Stromal cell of bone marrow (primary cell): ENCODE data around the gene BICD1.
"Not testable (repeated sequence)": the region's sequence is repeated elsewhere in the genome, so short reads cannot be mapped to it uniquely, and the experiment has no call there.

Experiments
- DNase-seq: peaks from one replicate; pipeline ENCODE4 v3.0.0-alpha.2; 2012; ENCODE audit warnings: low read depth

BICD1 gene

DNA sequence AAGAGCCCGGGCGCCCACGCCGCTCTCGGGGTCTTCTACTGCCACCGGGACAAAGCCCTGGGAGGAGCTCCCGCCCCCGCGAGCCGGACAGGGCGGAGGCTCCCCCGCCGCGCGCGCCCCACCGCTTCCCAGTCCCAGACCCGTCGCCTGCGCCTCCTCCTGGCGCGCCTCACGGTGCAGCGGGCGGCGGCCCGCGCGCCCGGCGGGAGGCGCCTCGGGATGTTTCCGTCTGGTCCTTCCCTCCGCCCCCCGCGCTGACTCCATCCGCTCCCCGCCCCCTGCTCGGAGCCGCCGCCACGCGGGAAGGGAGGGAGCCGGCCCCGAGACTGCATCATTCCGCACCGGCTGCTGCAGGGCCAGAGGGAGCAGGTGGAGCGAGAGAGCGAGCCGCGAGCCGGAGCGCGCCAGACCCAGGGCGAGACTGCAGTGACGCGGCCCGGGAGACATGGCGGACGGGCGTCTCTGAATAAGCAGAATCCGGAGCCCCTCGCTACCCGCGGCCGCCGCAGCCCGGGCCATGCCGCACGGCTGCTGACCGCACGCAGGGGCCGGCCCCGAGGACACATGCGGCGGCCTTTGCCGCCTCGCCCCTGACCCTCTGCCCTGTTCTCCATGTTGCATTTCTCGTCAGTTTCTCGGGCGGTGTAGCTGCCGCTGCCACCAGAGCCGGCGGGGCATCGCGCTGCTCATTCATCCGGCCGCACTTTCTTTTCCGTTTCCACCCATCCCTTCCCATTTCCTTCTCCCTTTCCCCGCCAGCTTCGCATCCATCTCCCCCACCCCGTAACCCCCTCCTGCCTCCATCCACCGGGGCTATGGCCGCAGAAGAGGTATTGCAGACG is at the start of gene BICD1:
Gene BICD1, plus strand, starts transcription at position 331 of the 842 bp plus-strand sequence. Its CDS starts 485 bp downstream, at position 816.
- peak; percentile 86 for DNase-seq

DNA sequence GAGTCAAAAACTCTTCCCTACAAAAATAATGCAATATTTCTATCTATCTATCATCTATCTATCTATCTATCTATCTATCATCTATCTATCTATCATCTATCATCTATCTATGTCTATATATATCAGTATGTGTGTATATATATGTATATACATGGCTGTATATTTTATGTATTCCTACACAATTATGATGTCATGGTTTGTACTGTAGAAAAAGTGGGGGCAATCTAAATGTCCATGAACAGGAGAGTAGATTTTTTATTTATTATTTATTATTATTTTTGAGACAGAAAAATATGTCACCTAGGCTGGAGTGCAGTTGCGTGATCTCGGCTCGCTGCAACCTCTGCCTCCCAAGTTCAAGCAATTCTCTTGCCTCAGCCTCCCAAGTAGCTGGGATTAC is 45.6 kb upstream of the BICD1 start:
- no peak for DNase-seq

DNA sequence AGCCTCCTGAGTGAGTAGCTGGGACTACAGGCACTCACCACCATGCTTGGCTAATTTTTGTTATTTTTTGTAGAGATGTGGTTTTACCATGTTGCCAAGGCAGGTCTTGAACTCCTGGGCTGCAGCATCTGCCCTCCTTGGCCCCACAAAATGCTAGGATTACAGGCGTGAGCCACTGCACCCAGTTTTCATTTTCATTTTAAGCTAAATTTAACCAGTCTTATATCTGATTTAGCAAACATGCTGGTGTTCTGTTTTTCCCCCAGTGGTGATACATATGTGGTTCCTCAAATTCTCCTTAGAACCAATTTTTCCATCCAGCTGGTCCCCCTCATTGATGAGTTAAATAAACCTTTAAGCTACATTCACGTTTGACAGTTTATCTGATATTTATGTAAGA is 43.8 kb upstream of the BICD1 start:
- DNase-seq, result no peak

DNA sequence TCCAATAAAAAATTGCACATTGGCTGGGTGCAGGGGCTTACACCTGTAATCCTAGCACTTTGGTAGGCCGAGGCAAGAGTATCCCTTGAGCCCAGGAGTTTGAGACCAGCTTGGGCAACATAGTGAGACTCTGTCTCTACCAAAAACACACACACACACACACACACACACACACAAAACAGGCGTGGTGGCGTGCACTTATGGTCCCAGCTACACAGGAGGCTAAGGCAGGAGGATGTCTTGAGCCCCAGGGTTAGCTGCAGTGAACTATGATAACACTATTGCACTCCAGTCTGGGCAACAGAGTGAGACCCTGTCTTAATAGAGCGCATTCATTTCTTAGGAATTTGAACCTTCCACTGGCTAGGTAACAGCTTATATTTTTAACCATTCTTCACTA is 42.9 kb upstream of the BICD1 start:
- no peak for DNase-seq

DNA sequence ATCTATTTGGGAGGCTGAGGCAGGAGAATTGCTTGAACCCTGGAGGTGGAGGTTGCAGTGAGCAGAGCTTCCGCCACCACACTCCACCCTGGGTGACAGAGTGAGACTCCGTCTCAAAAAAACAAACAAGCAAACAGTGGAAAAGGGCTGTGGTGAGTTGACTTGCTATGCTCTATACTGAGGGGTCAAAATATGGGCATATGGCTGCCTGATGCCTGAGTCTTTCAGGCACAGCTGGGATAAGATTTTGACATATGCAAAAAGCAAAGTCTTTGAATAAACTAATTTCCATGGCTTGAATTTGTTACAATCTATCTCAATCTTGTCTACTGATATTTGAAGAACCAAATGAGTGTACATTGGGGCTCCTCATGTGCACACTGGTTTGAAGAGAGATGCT is 40.4 kb upstream of the BICD1 start:
- no peak for DNase-seq

DNA sequence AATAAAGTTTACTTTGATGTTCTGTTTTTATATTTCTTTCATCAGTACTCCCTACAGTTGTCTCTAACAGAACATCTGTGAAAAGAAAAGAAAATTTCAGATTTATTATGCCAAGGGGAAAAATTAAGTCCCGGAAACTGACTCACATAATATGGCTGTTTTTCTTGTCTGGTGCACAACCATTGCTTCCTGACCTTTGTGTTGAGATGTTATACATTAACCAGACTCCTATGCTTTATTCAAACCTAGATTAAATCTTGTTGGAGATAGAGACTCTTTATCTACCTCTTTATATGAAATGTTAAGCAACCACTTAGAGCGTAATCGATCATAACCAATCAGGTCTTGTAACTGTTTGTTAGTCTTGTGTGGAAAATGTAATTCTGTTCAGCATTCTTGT is 37.6 kb upstream of the BICD1 start:
- no peak for DNase-seq

DNA sequence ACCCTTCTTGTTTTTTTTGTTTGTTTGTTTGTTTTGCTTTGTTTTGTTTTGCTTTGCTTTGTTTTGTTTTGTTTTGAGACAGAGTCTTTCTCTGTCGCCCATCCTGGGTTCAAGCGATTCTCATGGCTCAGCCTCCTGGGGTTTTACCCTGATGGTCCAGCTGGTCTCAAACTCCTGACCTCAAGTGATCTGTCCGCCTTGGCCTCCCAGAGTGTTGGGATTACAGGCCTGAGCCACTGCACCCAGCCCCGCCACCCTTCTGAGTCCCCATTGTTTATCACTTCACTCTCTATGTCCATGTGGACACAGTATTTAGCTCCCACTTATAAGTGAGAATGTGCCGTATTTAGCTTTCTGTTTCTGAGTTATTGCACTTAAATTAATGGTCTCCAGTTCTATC is 36.9 kb upstream of the BICD1 start:
- DNase-seq, result no peak

DNA sequence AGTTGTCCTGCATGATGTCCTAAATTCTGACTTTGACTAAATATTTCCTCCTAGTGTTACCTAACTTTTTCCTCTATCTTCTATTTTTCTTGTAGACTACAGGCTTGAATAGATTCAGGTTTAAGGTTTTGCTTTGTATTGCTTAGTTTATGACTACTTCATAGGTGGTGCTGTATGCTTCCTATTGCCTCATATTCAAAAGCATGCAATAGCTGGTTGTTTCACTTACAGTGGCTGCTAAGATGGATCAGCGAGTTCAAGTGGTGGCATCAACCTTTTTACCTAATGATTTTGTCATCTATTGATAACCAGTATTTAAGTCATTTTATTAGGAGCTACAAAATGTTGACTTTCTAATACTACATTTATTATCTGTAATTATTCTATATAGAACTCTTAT is 36.3 kb upstream of the BICD1 start:
- DNase-seq, result no peak

DNA sequence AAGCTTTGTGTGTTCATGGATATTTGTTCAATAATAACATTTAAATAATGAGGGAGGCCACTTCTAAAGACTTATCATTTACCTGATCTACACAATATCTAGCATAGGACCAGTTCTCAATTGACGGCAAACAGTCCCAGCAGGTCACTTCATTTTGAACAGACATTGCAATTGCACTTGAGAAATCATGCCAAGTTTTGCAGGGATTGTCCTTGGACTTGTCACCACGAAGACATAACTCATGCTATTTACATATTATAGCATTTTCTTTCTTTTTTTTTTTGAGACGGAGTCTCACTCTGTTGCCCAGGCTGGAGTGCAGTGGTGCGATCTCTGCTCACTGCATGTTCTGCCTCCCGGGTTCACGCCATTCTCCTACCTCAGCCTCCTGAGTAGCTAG is 34.5 kb upstream of the BICD1 start:
- no peak for DNase-seq

DNA sequence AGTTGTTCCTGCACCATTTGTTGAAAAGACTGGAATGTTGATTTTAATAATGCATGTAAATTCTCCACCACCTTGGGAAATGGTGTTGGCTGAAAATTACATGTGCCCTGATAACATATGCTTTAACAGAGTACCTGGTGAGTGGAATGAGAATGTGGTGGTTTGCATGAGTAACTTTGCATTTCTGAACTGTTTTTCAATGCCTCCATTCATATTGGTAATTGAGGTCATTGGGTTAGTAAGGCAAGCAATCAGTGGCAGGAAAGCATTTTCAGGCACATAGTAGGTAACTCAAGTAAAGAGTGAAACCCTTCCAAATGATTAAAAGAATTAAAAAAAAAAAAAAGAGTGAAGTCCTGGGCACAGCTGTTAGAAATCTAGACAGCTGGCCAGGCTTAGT is 32.2 kb upstream of the BICD1 start:
- no peak for DNase-seq

DNA sequence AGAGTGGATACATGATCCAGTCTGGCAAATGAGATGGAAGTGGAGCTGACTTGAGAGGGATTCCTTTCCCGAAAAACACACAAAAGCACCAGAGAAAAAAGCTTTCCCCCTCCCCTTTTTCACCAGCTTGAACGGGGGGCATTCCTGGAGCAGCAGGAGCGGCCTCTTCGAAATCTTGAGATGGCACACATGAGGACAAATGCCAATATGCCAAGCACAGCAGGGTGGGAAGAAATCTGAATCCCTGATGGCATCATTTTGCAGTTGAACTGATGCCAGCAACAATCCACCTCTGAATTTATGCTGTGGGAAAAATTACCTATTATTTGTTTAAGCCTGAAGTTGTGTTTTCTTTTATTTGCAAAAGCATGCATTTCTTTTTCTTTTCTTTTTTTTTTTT is 29.7 kb upstream of the BICD1 start:
- no peak for DNase-seq

DNA sequence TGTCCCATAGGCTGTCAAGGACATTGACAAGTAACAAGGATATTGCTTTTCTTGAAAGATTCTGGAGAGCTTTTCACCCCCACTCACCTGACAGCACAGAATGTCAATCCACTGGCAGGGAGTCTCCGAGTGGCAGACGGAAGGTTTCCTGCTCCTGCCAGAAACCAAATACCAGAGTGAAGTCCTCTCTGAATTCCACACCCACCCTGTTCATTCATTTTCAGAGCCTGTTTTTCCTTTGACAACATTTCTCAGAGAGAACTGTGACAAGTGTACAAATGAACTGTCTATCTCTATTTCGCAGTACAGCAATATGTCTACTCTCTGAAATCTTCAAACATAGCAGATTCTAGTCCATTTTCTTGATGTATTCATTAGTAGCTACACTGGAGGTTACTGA is 26.2 kb upstream of the BICD1 start:
- DNase-seq, result no peak

DNA sequence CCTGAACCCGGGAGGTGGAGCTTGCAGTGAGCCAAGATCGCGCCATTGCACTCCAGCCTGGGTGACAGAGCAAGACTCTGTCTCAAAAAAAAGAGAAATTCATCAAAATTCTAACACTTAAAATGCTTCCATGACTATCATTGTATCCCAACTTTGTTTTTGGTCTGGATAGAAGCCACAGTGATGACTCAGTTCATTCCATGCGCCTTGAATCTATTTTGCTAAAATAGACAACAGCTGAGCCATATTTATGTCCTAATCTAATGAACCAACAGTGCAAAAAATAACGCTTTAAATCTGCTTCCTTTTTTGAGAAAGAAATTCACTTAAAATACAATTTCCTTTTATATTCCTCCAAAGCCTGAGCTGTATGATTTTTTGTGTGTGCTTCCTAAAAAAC is 23.2 kb upstream of the BICD1 start:
- DNase-seq, result peak; percentile 66

DNA sequence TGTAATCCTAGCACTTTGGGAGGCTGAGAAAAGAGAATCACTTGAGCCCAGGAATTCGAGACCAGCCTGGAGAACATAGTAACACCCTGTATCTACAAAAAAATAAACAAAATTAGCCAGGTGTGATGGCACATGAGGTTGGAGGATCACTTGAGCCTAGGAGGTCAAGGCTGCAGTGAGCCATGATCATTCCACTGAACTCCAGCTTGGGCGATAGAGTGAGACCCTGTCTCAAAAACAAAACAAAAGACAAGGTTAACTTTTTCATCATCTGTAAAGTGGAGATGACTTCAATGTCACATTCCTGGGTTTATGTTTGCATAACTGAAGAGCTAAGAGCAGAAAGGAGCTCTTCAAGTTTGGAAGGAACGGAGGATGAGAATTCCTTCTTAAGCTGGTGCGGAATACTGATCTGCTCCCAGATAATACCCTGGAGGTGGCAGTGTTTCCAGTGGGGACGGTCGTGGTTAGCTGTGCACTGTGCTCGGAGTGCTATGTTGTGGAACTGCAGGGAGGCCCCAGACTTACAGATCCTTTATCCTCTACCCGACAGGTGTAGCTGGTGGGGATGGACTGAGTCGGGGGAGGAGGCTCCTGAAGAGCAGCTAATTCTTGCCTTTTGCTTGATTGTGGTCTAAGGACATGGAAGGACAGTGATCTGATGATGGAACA is 22.5 kb upstream of the BICD1 start:
- DNase-seq, result no peak

DNA sequence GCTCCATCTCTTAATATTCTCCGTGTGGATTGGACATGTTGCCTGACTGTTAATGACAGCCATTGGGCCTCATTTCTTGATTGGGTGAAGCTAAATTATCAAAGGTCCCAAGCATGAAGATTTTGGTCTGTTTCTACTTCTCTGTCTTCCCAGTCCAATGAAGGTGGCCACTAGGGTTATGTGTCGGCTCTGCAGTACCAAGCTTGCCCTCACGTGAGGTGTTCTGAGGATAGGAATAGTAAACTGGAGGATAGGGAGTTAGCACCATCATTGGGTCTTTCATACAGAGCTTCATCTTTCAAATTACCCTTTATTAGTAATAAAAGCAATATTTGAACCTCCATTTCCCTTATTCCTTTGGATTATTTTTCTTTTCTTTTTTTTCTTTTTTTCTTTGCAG is 21.9 kb upstream of the BICD1 start:
- no peak for DNase-seq

DNA sequence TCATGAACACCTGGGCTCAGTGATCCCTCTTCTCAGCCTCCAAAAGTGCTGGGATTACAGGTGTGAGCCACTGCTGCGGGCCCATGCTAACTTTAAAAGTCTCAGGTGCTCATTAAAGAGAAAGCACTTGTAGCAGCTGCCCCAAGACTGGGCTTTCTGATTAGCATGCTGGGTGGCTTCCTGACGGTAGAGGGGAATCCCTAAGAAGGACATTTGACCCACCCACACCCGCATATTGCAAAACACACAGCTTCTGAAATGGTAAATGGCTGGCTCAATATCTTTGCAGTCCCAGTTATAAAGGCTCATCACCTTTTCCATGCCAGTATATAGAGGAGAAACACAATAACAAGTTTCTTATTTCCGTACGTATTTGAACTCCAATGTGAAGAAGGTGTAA is 19.3 kb upstream of the BICD1 start:
- DNase-seq, result no peak

DNA sequence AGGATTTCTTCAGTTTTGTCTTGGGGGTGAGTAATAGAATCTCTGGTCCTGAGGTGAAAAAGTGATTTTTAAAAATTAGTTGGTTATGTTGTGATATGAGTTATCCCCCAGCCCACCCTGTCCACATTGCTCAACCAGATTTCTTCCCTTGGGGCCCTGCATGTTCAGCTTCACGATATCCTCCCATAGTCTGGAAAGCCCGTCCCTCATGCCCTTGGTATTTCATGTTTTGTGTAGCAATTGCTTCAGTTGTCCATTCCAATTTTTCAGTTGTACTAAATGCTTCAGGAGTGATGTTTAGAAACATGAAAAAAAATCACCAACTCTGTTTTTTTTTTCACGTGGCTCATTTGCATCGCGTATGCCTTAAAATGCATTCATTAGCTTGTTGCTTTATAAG is 17.5 kb upstream of the BICD1 start:
- DNase-seq, result no peak

DNA sequence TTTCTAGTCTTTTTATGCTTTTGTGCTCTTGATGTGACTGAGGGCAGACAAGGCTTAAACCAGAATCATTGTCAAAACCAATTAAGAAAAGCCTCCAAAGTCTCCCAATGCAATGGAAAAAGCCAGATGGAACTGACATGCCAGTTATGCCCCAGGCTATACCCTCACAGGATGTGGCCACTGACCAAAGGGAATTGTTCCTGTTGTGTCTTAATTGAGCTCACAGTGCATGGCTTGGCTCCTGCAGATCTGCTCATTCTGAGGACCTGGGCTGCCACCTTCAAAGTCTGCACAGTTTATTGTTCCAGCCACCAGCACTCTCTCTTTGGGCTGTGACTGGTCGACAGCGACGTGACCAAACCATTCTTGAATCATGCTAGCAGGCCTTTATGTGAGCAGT is 17.1 kb upstream of the BICD1 start:
- no peak for DNase-seq

DNA sequence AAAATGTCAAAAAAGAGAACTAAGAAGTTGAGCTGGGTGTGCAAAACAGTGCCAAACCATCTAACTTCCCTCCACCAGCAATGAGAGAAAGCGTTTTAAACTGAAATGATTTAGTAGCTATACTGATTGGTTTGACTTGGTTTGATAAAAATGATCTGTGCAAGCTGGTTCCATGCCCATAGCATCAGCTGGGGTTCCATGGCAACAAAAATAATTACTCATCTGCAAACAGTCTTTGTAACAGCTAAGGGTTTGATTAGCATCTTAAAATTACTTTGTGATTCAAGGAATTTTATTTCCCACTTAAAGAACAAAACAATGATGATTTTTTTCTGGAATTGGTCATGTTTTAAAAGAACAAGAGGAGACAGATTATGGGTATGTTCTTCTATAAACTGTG is 15.0 kb upstream of the BICD1 start:
- no peak for DNase-seq

DNA sequence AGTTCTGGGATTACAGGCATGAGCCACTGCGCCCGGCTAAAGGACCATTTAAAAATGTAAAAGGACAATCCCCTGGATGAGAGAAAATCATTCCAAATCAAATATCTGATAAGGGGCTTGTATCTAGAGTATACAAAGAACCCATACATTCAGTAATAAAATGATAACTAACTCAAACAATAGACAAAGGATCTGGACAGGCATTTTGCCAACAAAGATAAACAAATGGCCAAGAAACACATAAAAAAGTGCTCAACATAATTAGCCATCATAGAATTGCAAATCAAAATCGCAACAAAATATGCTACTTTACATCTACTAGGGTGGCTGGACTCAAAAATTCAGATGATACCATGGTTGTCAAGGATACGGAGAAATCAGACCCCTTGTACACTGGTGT is 8.5 kb upstream of the BICD1 start:
- no peak for DNase-seq

DNA sequence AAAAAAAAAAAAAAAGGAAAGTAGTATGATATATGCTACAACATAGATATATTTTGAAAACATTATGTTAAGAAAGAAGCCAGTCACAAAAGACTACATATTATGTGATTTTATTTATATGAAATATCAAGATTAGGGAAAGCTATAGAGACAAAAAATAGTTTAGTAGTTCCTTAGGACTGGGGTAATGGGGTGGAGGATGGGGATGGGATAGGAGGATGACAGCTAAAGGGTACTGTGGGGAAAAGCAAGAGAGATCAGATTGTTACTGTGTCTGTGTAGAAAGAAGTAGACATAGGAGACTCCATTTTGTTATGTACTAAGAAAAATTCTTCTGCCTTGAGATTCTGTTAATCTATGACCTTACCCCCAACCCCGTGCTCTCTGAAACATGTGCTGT is 7.4 kb upstream of the BICD1 start:
- DNase-seq, result not testable (repeated sequence)

DNA sequence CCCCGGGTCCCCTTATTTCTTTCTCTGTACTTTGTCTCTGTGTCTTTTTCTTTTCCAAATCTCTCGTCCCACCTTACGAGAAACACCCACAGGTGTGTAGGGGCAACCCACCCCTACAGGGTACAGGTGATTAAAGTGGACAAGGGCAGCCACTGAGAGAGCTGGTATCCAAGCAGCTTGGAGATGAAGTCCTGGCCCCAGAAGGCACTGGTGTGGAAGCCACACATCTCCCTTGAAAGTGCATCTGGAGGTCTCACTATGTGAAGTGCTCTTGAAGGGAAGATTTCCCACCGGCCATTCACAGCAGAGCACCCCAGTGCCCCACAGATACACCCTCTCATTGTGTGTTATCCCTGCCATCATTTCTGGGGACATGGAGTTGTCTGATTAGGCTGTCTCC is 6.3 kb upstream of the BICD1 start:
- DNase-seq, result no peak

DNA sequence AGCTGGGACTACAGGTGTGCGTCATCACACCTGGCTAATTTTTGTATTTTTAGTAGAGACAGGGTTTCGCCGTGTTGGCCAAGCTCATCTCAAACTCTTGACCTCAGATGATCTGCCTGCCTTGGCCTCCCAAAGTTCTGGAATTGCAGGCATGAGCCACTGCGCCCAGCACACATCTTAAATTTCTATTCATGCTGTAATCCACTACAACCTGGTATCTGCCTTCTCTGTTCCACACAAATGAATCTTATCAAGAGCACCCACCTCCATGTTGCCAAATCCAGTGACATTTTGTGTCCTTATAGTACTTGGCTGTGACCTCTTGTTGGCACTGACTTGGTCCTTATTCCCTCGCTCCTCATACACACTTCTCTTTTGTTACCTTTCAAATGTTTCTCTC is 5.8 kb upstream of the BICD1 start:
- DNase-seq, result no peak

DNA sequence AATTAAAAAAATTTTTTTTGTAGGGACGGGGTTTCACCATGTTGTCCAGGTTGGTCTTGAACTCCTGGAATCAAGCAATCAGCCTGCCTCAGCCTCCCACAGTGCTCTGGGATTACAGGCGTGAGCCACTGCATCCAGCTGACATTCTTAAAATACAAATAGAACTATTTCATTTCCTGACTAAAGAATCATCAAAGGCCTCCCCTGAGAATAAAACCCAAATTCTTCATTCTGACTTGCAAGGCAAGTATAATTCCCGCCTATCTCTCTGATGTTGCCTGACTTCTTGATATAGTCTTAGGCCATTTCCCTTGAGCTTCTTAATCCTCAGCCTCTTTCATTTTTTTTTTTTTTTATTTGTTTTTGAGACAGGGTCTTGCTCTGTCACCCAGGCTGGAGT is 4.4 kb upstream of the BICD1 start:
- peak; percentile 53 for DNase-seq
